ENCODE data around the gene GPRC5D.

The GPRC5D gene

GRCh38 chr12:12952036-12952435 lies at the start of gene GPRC5D:
TSS of gene GPRC5D (minus strand) at chr12:12952170. CDS start at chr12:12950384, 1,786 bp downstream.
- DNase-seq (ENCODE audit: low read depth), result no peak

DNA sequence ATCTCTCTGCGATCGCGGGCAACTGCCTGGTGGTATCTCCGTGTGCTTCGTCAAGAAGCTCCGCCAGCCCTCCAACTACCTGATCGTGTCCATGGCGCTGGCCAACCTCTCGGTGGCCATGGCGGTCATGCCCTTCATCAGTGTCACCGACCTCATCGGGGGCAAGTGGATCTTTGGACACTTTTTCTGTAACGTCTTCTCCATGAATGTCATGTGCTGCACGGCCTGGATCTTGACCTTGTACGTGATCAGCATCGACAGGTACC lies 49.7 kb upstream of the GPRC5D start:
- DNase-seq (ENCODE audit: low read depth), result no peak

DNA sequence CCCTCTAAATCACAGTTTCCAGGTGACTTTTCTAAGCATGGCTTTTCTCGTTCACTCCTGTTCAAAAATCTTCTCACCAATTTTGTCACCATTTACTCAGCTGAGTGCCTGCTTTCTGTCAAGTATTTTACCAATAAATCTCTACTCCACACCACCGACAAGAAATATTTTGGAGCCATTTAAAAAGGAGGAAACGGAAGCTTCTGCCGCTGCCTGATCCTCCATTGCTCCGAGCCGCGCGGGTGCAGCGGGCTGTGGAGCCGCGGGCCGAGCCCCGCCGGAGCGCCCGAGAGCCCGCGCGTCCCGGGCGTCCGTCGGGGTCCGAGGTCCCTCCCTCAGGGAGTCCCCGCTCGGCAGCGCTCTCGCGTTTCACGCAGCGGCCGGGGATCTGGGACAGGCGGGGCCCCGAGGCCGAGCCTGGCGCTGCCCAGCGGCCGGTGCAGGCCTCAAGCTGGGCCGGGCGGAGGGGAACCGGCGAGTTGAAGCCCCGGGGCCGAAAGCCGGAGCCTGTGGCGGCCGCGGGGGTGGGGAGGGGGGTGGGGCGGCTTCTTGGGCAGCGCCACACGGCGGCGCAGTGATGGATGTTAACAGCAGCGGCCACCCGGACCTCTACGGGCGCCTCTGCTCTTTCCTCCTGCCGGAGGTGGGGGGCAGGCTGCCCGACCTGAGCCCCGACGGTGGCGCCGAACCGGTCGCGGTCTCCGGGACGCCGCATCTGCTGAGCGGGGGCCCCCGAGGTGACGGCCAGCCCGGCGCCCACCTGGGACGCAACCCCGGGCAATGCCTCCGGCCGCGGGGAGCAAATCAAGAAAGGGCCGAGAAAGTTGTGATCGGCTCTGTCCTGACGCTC lies 49.2 kb upstream of the GPRC5D start:
- DNase-seq (ENCODE audit: low read depth), result peak; percentile 35

DNA sequence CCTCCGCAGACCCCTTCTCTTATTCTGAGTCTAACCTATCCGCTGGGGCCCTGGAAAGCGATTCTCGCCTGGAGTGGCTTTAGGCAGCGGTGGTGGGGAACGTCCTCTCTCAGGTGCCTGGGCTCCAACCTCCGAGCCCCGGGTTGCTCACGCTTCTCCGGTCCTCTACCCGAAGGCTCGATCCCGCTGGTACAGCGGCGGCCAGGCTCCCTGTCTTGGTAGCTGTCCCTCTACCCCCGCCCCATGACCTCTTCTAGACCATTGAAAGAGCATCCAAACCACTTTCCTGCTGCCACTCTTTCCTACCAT lies 48.6 kb upstream of the GPRC5D start:
- no peak for DNase-seq (ENCODE audit: low read depth)

GRCh38 chr12:12999959-13000615 lies 48.1 kb upstream of the GPRC5D start, which contains the start of gene HEBP1:
TSS of gene HEBP1 (minus strand) at chr12:13000265. CDS start at chr12:13000114, 151 bp downstream.
- peak; percentile 94 for DNase-seq (ENCODE audit: low read depth)

DNA sequence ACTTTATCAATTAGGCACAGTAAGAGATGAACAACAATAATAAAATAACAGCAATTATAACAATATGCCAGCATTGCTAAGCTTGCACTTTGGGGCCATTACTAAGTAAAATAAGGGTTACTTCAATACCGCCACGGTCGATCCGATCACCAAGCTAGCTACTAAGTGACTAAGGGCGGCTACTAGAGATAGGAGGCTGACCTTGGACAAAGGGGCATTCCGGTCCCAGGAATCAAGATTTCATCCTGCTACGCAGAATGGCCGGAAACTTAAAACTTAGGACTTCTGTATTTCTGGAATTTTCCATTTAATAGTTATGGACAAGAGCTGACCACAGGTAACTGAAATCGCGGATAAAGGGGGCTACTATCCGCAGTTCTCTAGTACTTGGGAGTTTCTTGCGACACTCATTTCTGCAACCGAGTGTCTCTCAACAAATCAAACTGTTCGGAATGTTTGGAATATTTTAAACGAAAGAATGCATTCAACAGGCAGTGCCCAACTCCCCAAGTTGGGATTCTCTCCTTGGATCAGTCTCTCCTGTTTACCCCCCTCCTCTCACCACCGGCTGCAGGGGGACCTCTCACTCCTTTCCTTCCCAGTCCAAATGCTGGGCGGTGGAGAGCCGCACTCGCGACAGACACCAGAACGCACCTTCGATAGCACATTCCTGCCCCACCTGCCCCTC lies 47.4 kb upstream of the GPRC5D start:
- no peak for DNase-seq (ENCODE audit: low read depth)

- no peak for DNase-seq (ENCODE audit: low read depth)
These were observed 46.3 kb upstream of the GPRC5D start for GRCh38 chr12:12998248-12998647.

- no peak for DNase-seq (ENCODE audit: low read depth)
These were observed 45.8 kb upstream of the GPRC5D start for GRCh38 chr12:12997734-12998133.

GRCh38 chr12:12997156-12997555 lies 45.2 kb upstream of the GPRC5D start:
- no peak for DNase-seq (ENCODE audit: low read depth)

DNA sequence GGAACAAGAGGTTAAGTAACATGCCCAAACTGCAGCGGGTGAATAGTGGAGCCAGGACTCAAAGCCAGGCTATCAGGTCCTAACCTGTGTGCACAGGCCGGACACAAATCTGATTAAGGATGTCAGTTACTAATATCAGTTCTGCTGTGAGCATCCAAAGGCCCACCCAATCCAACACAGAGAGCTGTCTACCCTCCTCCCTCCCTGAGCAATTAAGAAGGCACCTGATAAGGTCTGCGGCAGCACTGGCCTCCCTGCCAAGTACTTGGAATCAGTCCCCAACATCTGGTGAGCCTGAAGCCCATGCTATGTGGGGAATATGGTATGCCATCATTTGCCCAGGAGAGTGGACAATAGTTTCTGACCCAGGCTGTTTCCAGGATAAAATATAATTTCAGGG lies 44.2 kb upstream of the GPRC5D start:
- DNase-seq (ENCODE audit: low read depth), result no peak

DNA sequence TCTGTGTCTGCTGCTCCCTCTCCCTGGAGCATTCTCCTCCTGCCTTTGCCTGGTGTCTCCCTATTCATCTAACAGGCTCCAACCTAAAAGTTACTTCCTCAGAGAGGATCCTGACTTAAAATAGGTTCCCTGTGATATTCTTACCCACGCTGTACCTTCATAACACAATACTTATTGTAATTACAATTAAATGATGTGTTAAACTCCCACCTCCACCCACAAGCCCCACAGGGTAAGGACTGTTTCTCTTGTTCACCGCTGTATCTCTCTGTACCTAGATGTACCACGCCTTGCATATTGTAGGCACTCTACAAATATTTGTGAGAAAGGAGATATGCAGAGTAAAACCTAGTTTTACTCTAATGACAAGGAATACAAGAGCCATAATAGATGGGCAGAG lies 43.1 kb upstream of the GPRC5D start:
- no peak for DNase-seq (ENCODE audit: low read depth)

DNA sequence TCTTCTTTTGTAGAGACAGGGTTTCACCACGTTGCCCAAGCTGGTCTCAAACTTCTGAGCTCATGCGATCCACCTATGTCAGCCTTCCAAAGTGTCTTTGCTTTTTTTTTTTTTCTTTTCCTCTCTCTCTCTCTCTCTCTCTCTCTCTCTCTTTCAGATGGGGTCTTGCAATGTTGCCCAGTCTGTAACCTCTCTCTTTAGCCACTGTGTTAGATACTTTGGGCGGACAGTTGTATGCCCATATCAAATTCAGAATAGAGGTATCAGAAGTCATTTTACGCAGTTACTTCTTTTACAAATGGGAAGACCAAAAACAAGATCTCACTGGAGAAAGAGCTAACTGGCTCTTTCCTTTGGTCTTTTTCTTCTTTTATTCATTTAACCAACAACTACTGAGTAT lies 41.4 kb upstream of the GPRC5D start:
- DNase-seq (ENCODE audit: low read depth), result no peak

DNA sequence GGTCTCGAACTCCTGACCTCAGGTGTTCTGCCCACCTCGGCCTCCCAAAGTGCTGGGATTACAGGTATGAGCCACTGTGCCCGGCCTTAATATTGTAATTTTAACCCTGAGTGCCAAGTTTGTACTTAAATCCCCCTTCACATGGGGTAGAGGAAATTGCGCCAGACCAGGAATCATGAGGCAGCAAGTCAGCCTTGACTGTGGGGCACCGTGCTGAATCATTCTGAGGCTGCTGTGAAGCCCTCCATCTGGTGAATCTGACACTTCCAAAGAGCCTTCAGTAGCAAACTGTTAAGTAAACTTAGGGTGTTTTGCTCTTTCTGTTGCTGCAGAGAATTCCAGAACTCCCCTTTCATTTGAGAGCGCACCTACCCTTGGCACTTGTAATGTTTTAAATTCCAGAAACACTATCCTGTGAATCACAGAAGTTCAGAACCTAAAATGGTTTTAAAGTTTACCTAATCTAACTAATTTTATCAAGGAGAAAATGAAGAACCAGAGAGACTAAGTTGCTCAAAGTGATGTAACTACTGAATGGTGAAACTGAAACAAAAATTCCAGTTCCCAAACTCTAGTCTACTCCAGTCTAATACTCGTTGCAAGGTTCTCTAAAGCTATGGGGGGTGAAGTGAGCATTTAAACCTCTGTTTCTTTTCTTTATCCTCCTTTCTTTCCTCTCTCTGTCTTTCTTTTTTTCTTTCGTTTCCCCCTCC lies 40.6 kb upstream of the GPRC5D start:
- no peak for DNase-seq (ENCODE audit: low read depth)

- no peak for DNase-seq (ENCODE audit: low read depth)
These were observed 38.9 kb upstream of the GPRC5D start for GRCh38 chr12:12990700-12991468.

DNA sequence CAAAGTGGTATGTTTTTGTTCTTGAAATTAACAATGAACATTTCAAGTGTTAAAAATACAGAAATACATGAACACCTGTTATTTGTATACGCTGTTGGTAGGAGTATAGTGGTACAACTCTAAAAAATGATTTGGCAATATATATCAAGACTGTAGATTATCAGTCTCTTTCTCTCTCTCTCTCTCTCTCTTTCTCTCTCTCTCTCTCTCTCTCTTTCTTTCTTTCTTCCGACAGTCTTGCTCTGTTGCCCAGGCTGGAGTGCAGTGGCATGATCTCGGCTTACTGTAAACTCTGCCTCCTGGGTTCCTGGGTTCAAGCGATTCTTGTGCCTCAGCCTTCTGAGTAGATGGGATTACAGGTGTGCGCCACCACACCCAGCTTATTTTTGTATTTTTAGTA lies 35.5 kb upstream of the GPRC5D start:
- no peak for DNase-seq (ENCODE audit: low read depth)

DNA sequence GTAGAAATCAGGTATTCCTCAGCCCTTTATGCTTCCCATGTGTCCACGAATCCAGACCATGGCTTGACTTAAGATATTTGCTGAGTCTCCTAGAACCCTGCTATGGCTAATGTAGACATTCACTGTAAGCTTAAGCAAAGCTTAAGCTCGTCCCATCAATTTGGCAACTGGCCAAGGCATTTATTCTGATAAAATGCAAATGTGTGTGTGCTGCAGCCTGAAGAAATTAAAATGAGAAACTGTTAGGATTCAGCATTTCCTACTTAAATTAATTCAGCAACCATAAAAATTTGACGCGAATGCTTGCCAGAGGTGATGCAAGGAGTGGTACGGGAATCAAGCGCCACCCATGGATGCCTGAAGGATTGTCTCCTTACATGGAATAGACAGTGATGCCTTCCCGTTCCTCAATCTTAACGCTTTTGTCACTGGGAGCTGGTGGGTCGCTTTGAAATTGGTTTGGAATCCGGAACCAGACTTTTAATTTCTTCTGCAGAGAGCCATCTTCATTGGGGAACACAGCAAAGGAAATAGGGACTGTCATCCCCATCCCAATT lies 34.9 kb upstream of the GPRC5D start:
- no peak for DNase-seq (ENCODE audit: low read depth)

- DNase-seq (ENCODE audit: low read depth), result no peak
These were observed 33.9 kb upstream of the GPRC5D start for GRCh38 chr12:12985817-12986408.

- no peak for DNase-seq (ENCODE audit: low read depth)
These were observed 32.2 kb upstream of the GPRC5D start for GRCh38 chr12:12984149-12984548.

DNA sequence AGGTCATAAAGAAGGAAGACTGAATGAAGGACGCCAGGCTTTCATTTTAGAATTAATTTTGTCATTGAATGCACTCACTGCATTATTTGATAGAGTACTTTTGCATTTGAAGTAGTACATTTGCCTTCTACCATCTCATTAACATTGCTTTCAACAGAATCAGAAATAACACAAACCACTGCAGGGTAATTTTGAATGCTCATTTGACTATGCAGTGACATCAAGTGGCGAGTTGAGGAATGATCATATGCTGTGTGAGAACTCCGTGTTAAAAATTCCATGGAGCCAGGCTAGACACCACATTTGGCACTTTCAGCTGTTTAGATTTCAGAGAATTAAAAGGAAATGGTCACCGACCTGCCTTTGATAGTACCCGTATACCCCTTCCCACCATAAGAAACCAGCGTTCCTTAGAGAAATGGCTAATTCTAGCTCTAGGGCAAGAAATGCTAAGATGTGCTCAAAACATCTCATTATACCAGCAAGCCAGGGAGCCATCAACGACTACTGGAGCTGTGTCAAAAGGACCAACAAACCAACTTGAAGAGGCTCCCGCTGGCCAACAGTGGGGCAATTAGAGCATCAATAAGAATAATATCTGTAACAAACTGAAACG lies 31.6 kb upstream of the GPRC5D start:
- no peak for DNase-seq (ENCODE audit: low read depth)

GRCh38 chr12:12982331-12982730 lies 30.4 kb upstream of the GPRC5D start:
- no peak for DNase-seq (ENCODE audit: low read depth)
